HK-2 (cell line): Measurements from ENCODE around the gene ARRDC1.
"Not testable (repeated sequence)": the region's sequence is repeated elsewhere in the genome, so short reads cannot be mapped to it uniquely, and the experiment has no call there.

ENCODE experiments used
- DNase-seq: peaks from one replicate; pipeline ENCODE4 v3.0.0-alpha.2; 2018; ENCODE audit not compliant: unreplicated experiment

The ARRDC1 gene

DNA sequence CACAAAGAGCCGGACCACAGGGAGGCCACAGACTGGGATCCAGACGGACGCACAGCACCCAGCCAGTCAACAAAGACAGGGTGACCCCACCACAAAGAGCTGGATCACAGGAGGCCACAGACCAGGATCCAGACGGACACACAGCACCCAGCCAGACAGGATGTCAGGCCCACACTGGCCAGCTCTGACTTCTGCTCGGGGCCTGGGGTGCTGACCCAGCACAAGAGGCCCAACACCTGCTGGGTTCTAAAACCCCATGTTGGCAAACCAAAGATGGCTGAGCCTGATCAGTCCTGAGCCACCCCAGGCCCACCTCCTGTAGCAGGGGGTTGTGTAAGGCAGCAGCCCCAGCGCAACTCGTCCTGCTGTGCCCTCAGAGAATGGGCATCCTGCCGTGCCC lies 21.5 kb upstream of the ARRDC1 start:
- no peak for DNase-seq

DNA sequence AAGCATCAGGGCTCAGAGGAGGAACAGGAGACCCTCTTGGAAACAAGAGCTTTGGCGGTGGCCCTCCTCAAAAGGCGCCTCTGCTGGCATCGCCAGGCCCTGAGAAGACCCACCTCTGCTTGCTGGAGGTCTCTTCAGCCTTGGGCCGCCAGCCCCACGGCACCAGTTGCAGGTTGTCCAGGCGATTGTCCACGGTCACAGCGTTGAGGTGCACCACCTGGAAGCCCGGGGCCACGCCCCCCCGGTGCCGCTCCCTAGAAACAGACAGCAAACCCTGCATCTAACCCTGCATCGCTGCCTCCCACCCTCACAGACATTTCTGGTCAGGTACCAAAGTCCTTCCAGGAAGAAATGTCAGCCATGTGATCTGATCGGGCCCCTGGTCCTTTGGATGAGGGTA lies 18.6 kb upstream of the ARRDC1 start:
- DNase-seq: no peak

DNA sequence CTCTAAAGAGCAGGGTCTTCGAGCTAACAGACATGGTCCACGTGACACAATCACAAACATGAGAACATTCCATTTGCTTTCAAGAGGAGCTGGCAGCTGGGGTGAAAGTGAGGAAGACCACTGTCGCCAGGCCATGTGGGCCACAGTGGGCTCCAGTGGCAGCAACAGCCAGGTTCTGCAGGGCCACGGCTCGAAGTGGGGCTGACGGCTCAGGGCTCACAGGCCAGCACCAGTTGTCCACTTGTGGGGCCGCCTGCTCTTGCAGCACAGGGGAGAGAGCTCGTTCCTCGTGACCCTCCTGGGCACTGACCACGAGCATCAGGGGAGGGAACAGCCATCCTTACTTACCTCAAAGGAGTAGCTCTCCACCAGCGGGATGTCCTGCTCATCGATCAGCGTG lies 17.2 kb upstream of the ARRDC1 start:
- DNase-seq: no peak

DNA sequence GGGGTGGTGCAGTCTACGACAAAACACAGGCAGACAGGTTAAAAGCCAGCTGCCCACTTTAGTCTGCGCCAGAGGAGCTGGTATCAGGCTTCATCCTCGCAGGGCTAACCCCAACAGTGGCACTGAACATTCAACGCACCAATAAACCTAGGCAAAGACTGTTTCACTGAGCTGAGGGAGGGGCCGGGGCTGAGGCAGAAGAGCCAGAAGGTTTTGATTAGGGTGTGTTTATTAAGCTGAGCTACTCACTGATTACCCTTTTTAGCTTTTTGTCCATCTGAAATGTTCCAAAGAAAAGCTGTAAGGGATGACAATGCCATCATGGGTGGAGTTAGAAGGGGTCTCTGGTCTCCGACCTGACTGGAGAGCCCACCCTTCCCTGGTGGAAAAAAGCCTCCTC lies 16.6 kb upstream of the ARRDC1 start:
- no peak for DNase-seq

DNA sequence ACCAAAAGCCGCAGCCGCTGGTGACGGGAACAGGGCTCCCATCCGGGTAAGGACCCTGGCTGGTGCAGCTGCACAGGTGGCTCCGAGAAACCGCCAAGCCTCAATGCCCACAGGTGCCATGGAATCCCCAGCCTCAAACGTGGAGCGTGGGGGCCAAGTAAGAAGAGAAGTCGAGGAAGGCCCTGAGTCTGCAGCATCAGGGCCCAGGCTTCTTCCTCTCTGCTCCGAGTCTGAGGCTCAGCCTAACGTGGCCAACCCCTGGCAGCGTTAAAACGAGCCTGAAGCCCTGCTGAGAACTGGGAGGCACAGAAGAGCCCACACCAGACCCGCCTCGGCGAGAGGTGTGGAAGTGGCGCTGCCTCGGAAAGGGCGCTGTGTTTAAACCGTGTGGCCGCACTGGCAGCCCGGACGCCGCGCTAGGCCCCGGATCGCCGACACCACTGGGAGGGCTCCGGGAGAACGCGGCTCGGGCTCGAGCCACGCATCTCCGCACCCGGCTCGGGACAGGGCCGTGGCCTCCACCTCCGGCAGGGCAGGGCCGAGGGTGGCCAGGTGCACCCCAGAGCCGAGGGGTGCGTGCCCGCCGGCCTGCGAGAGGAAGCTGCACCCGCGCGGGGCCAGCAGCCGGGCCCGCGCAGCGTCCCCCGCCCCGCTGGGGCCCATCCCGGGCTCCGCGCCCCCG lies 15.9 kb upstream of the ARRDC1 start:
- no peak for DNase-seq

DNA sequence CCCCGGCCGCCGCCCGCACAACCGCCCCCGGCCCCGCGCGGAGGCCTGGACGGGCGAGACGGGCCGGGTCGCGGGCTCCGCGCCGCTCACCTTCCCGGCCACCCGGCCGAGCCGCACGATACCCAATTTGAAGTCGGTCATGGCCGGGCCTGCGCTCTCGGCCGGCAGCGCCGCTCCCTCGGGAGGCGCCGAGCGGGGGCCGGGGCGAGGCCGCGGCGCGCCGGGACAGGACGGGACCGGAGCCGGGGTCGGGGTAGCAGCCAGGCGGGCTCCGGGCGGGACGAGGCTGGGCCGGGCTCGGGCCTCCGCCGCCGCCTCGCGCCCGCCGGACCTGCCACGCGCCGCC lies 15.4 kb upstream of the ARRDC1 start:
- DNase-seq: no peak

DNA sequence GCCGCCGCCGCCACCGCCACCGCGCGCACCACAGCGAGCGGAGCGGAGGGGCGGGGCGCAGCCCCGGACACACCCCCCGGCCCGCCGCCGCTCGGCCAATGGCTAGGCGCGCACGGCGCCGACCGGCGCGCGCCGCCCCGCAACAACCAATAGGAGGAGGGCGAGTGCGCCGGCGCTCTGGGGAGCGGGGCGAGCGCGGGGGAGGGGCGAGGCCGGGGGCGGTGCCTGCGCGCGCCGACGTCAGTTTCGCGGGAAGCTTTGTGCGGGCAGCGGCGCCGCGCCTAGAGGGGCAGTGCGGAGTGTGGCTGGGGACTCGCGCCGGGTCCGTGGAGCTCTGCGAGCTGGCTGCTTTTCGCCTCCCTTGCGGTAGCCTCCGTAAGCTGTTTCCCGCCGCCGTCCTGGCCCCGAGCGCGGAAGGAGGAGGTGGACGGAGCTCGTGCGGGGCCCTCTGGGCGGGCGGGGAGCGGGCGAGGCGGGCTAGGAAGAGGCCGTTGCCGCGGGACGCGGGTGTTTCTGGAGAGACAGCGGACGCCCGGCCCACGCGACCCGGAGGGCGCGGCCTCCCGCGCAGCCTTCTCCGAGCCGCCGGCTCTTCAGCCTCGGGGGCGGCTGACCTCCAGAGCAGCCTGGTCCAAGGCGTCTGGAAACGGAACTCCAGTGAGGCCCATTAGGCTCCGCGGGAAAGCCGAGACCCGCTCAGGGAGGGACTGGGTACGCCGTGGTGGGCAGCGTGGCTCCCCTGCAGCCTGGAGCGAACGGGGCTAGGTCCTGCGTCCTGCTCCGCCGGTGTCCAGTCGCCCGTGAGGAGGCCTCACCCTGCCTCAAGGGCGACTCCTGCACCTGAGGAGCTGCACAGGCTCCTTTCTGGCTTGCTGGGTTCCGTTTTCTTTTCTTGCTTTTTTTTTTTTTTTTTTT lies 14.8 kb upstream of the ARRDC1 start, which contains the start of gene ZMYND19:
Gene ZMYND19 (minus strand): TSS at position 44 of the 915 bp plus-strand sequence. CDS start 249 bp downstream, outside the sequence.
- peak; percentile 90 for DNase-seq

DNA sequence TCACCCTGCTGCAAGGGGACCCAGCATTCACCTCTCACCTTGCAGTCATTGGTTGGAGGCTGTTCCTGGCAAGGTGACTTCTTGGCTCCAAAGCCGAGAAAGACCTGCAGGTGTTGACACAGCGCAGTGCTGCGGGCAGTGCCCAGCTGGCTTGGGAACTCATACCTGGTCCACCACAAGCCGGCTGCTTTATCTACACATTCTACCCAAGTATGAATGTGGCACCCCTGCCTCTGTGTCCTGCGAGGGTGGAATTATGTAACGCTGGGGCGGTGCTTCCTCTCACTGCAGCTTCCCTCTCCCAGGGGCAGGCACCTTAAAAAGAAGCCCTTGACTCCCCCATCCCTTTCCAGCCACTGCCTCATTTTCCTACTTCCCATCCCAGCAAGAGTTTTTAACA lies 12.7 kb upstream of the ARRDC1 start:
- no peak for DNase-seq

DNA sequence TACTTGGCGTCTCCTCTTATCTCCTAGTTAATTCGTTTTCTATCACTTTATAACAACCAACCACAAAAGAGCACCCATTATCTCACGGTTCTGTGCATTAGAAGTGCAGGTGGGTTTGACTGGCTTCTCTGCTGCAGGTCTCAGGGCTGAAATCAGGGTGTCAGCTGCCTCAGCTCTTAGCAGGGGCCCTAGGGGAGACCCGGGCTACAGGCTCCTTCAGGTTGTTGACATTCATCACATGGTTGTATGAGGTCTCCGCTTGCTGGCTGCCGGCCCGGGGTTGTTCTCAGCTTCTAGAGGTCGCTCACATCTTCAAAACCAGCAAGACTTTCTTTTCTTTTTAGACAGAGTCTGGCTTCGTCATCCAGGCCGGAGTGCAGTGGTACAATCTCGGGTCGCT lies 12.3 kb upstream of the ARRDC1 start:
- DNase-seq: no peak

DNA sequence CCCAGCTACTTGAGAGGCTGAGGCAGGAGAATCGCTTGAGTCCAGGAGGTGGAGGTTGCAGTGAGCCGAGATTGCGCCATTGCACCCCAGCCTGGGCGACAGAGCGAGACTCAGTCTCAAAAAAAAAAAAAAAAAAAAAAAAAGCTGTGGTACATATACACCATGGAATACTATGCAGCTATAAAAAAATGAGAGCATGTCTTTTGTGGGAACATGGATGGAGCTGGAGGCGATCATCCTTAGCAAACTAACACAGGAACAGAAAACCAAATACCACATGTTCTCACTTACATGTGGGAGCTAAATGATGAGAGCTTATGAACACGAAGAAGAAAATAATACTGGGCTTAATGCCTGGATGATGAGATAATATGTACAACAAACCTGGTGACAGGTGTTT lies 8.9 kb upstream of the ARRDC1 start:
- DNase-seq: not testable (repeated sequence)

DNA sequence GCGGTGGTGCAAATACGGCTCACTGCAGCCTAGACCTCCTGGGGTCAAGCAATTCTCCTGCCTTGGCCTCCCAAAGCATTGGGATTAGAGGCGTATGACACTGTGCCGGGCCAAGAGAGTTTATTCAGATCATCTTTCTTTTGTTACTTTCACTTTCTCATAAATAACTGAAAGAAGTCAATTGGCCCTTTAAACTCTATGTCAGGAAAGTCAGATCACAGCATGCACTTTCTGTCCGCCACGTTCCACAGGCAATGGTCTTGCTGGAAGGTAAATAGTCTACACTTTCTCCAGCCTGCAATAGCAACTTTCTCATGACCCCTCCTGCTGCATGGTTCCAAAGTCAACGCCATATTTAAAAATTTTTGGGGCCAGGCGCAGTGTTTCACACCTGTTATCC lies 6.5 kb upstream of the ARRDC1 start:
- no peak for DNase-seq

DNA sequence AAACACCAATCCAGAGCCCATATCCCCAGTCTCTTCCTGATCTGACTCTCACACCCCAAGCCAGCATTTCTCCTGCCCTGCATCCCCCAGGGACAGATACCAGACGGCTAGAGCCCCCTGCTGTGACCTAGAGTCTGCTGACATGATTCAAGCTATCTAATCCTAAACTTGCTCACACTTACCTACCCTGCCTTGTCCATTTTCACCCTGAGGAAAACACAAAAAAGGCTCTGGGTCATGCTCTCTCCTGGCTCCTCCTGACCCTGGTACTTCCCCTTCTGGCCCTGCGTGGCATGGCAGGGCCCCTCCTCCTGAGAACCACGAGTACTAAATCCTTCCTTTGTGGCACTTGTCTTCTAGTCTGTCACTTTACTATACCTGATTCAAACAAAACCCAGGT lies 2.8 kb upstream of the ARRDC1 start:
- no peak for DNase-seq

DNA sequence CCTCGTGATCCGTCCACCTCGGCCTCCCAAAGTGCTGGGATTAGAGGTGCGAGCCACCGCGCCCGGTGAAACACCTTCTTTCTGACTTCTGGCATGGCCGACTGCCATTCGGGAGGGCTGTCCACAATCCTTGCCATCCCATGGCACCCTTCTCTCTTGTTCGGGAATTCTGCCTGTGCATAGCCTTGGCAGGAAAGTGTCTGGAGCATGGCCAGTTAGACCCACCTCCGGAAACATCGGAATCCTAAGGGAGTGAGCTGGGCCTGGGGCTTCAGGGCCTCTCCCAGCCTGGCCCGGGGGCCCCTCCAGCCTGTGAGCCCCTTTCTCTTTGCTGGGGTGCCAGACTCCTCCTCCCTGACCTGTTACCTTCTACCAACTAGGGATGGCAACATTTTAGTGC lies 1.6 kb upstream of the ARRDC1 start:
- no peak for DNase-seq

DNA sequence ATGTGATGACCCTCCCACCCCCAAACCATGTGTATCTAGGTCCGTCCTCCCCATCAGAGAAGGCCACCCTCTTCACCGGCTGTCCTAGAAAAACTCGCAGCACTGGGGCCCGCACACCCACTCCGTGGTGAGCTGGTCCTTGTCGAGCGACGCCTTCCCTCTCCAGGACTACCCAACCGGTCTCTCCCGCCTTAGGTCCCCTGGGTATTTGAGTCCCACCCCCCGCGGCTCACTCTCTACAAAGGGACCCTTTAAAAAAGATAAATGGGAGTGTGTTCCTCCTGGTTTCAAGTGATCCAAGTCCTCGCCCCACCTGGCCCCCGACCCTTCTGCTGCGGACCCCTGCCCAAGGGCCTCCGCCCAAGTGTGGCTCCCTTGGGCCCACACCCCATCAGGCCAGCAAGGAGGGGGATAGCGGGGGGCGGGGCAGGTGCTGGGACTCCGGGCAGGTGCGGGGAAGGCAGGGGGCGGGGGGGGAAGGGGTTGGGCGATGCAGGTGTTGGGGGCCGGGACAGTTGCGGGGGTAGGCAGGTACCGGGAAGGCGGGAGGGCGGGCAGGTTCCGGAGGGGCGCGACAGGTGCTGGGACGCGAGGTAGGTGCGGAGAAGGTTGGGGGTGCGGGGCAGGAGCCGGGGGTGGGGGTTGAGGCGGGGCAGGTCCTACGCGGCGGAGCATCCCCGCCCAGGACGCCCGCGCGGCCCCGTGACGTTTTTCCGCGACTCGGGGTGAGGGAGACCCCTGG lies 970 bp upstream of the ARRDC1 start:
- DNase-seq: no peak

DNA sequence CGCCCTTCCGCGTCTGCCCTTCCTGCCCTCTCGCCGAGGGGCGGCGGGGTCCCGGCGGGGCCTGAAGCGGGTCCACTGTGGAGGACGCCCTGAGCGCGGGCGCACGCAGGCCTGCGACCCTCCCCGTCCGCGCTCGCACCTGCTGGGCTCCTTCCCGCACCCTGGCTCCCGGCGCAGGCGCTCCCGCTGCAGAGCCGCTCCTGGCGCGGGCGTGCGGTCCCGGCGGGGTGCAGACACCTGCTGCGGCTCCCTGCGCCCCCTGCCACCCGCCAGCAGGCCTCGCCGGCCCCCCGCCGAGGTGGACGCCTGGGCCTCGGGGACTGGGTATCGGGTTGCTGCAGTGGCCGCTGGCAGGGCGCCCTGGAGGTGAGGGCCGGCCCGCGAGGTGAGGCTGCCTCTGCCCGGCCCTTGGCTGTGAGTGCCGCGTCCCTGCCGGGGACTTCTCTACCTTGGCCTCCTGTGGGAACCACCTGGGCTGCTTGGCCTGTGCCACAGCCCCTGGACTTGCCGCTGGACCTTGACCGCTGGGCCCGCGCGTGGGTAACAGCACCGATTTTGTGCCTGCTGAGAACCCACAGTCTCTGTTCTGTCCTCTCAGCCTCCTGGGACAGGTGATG lies 627 bp downstream of the ARRDC1 start:
- peak; percentile 57 for DNase-seq

DNA sequence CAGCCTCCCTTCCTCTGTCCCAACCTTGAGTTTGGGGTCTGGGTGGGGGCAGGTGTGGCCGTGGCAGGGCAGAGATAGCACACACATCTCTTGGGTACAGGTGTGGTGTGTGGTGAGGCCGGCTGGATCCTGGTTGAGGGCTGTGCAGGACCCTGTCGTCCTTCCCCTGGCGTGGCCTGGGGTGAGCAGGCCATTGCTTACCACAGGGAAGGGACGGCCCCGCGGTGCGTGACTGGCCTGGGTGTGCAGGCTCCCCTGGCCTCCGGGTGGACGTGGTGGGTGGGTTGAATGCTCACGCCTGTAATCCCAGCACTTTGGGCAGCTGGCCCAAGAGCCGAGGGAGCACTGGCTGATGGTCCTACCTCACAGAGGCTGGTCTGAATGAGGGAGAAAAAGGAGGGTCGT lies 1.2 kb downstream of the ARRDC1 start:
- peak; percentile 33 for DNase-seq

DNA sequence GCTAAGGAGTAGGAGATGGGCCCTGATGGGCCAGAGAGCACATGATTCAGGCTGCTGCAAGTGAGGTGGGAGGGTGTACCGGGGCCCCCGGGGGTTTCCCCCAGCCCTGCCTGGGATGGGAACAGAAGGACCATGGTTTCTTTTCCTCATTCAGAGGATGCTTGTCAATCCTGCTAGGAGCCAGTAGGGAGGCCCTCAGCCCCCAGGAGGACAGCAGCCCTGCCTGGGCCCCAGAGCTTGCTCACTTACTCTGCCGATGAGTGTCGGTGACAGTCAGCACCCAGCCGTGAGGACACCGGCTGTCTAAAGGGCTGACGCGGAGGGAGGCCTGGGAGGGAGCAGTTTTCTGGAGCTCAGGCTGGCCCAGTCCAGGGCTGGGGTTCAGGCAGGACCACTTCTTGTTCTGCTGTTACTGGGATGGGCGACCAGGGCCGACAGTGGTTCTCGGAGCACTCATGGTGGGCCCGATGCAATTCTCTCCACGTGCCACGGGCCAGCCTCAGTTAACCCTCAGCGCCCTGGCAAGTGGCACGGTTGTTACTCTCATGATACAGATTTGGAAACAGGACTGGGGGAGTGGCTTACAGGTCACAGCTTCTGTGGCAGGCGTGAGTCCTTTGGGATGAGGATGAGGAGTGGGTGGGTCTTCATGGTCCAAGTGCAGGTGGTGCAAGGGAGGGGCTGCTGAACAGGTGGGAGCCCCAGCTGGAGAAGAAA lies 1.8 kb downstream of the ARRDC1 start:
- DNase-seq: peak; percentile 52

DNA sequence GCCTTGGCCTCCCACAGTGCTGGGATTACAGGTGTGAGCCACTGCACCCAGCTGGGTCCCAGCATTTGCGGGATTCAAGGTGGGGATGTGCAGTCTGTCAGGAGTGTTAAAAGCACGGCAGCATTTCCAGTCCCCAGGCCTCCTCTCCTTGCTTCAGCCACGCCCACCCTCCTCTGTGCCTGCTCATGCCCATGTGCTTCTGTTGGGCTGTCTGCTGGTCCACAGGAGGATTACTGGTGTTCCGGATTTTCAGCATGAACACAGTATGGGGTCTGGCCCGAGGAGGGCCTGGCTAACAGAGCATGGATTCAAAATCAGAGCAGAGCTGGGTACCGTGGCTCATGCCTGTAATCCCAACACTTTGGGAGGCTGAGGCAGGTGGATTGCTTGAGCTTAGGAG lies 5.5 kb downstream of the ARRDC1 start:
- DNase-seq: no peak

DNA sequence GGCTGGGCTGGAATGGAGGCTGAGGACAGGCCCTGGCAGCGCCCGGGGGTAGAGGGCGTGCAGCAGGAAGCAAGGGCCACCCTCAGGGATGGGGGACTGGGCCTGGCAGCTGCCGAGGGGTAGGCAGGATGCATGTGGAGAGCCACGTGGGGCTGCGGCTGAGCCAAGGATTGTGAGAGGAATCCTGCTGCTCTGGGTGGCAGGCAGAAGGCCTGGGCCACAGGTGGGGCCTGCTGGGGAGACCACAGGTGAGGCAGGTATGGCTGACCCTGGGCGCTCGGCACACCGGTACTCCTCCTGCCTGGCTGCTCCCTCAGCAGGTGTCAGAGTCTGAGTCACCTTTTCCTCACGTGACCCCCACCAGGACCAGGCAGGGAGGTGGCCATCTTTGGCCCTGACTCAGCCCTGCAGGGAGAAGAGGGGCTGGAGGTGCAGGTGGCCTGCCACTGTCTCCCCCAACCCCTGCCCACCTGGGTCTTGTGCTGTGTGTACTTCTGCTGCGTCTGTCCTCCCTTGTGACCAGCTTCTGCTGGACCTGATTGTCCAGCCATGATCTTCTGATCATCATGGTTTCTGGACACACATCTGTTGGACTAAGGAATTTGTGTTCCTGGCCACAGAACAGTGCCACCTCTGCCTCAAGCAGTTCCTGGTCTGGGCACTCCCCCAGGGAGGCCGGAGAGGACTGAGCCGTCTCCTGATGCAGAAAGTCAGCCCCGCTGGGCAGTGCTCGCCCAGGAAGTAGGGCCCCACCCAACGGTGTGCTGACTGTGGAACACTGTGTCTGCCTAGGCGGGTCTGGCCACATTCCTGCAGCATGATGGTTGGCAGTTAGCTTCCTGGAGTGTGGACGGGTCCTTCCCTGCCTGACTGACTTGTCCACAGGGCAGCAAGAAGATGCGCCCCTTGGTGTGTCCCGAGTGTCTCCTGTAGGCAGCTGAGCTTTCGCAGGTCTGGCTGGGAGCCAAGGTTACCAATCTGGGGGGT lies 6.4 kb downstream of the ARRDC1 start:
- DNase-seq: peak; percentile 95

DNA sequence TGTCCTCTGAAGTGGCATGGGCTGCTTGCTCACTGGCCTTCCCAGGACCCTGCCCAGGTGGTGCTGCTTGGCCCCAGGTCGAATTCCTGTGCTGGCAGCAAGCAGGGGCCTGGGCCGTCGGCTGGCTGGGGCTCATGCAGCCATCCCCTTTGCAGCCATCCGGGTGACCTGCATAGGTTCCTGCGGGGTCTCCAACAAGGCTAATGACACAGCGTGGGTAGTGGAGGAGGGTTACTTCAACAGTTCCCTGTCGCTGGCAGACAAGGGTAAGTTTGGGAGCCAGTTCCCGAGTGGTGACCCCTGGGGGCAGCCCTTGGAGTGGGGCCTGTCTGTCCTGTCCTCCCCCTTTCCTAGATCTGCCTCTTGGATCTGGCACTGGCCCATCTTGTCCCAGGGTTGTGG lies 7.3 kb downstream of the ARRDC1 start:
- no peak for DNase-seq
